GM10266 (cell line): ENCODE results near the gene RWDD1.

Experiments used
- DNase-seq: peaks from one replicate; pipeline ENCODE4 v3.0.0; 2012; ENCODE audit errors: extremely low spot score
- CTCF ChIP-seq: IDR thresholded peaks from 2 replicates; pipeline ENCODE4 v1.5.1; 2012; ENCODE audit warnings: mild to moderate bottlenecking, low read depth; ENCODE audit not compliant: control insufficient read depth, insufficient read depth; ENCODE audit errors: missing control alignments

Gene RWDD1

GRCh38 chr6:116530436-116530835 is 40.9 kb upstream of the RWDD1 start:
- DNase-seq = no peak
- TF ChIP-seq CTCF = no peak

GRCh38 chr6:116531675-116532570 is 39.4 kb upstream of the RWDD1 start:
- DNase-seq = peak; percentile 49
- TF ChIP-seq CTCF = peak; percentile 75

- DNase-seq = no peak
- TF ChIP-seq CTCF = no peak
These were observed 37.9 kb upstream of the RWDD1 start for GRCh38 chr6:116533233-116533957.

- no peak for DNase-seq
- TF ChIP-seq CTCF = no peak
These were observed 36.2 kb upstream of the RWDD1 start for GRCh38 chr6:116535109-116535508.

GRCh38 chr6:116536216-116536621 is 35.1 kb upstream of the RWDD1 start:
- peak; percentile 71 for TF ChIP-seq CTCF
- peak; percentile 38 for DNase-seq

- no peak for DNase-seq
- TF ChIP-seq CTCF = no peak
These were observed 28.9 kb upstream of the RWDD1 start for GRCh38 chr6:116542426-116542825.

GRCh38 chr6:116543149-116543548 is 28.2 kb upstream of the RWDD1 start:
- no peak for DNase-seq
- TF ChIP-seq CTCF = no peak
